ENCODE measurements around the gene L3MBTL4.
A peak's percentile ranks its signal among the peaks of the same experiment; 100 is the strongest.

The L3MBTL4 gene

DNA sequence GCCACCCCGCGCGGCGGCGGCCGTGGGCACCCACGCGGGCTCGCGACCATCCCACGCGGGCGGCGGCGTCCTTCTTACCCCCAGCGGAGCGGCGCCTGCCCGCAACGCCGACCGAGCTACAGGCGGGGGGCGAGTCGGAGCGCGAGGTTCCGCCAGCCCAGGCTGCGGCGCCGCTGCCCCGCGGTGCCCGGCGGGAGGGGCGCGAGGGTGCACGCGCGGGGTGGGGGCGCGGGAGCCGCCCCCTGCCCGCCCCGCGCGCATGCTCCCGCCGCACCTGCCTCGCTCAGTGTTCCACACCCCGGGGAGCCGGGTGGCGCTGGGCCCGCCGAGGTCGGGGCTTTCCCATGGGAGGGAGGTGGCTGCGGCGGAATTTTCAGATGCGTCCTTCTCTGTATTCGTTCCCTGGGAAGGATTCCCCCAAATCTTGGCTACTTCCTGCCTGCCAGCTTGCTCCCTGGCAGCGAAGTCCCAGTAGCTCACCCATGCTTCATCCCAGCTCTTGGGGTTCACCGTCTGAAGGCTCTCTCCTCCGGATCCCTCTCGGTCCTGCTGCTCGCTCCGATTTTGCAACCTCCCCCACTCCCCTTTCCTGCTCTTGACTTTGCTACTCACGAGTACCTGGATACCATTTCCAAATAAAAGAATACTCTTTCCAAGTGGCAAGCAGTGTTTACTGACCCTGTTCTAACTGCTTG is at the start of gene L3MBTL4:
L3MBTL4 (minus strand) TSS at position 189 of the 695 bp plus-strand sequence. CDS start 103,286 bp downstream, outside the sequence.
- peak within 1 kb of the TSS; percentile 85 for H3K4me3 Mint-ChIP-seq
- no peaks in the 10 kb centered on the region for H3K9me3 Mint-ChIP-seq
- H3K27me3 Mint-ChIP-seq = peaks cover 14% of the 10 kb centered on the region
- H3K4me1 Mint-ChIP-seq (ENCODE audit: low read depth) = peaks cover 27% of the 10 kb centered on the region
- intact Hi-C loops (cut with micrococcal nuclease) = loop anchor here (5.0 kb wide), 1 partner anchor 98 kb away; no protein-coding TSS in a partner anchor
- H3K27ac Mint-ChIP-seq = peak within 1 kb of the TSS; percentile 80
- peaks cover 11% of the 10 kb centered on the region for H3K36me3 Mint-ChIP-seq (ENCODE audit: low read depth)

GRCh38 chr18:6452194-6452593 is 37.5 kb upstream of the L3MBTL4 start:
- H3K4me1 Mint-ChIP-seq (ENCODE audit: low read depth) = no peaks in the 10 kb centered on the region
- H3K4me3 Mint-ChIP-seq = no peak overlapping the region
- H3K27ac Mint-ChIP-seq = no peak overlapping the region
- H3K36me3 Mint-ChIP-seq (ENCODE audit: low read depth) = no peaks in the 10 kb centered on the region
- H3K27me3 Mint-ChIP-seq = no peaks in the 10 kb centered on the region
- H3K9me3 Mint-ChIP-seq = no peaks in the 10 kb centered on the region
- intact Hi-C loops (cut with micrococcal nuclease) = no loop called here

GRCh38 chr18:6449213-6449612 is 34.5 kb upstream of the L3MBTL4 start:
- no peak overlapping the region for H3K27ac Mint-ChIP-seq
- H3K4me1 Mint-ChIP-seq (ENCODE audit: low read depth) = no peaks in the 10 kb centered on the region
- no peaks in the 10 kb centered on the region for H3K36me3 Mint-ChIP-seq (ENCODE audit: low read depth)
- intact Hi-C loops (cut with micrococcal nuclease) = no loop called here
- no peaks in the 10 kb centered on the region for H3K9me3 Mint-ChIP-seq
- H3K27me3 Mint-ChIP-seq = no peaks in the 10 kb centered on the region
- H3K4me3 Mint-ChIP-seq = no peak overlapping the region

- intact Hi-C loops (cut with micrococcal nuclease) = no loop called here
- no peaks in the 10 kb centered on the region for H3K4me1 Mint-ChIP-seq (ENCODE audit: low read depth)
- H3K4me3 Mint-ChIP-seq = no peak overlapping the region
- H3K9me3 Mint-ChIP-seq = no peaks in the 10 kb centered on the region
- no peak overlapping the region for H3K27ac Mint-ChIP-seq
- H3K36me3 Mint-ChIP-seq (ENCODE audit: low read depth) = no peaks in the 10 kb centered on the region
- no peaks in the 10 kb centered on the region for H3K27me3 Mint-ChIP-seq
These were observed 29.9 kb upstream of the L3MBTL4 start for GRCh38 chr18:6444466-6445228.

DNA sequence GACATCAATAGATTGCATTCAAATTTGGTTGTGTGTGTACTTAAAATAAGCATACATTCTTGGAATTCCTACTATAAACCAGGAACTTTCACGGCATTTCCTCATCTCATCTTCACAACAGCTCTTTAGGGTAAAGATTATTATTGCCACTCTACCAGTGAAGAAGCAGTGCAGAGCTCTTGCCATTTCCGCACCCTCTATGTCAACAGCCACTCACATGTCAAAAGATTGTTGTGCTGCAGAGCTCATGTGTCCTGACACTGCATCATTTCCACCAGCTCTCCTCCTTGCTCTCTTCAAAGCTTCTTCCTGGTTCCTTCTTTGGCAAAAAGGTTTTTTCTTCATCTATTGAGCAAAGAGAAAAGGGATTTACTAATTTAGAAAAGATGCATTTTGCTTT is 26.5 kb upstream of the L3MBTL4 start:
- Mint-ChIP-seq H3K36me3 (ENCODE audit: low read depth) (no peaks in the 10 kb centered on the region), H3K27ac (no peak overlapping the region), H3K4me3 (no peak overlapping the region), H3K27me3 (peaks cover 1% of the 10 kb centered on the region), H3K4me1 (ENCODE audit: low read depth) (no peaks in the 10 kb centered on the region), H3K9me3 (no peaks in the 10 kb centered on the region)
- intact Hi-C loops (cut with micrococcal nuclease) = no loop called here

DNA sequence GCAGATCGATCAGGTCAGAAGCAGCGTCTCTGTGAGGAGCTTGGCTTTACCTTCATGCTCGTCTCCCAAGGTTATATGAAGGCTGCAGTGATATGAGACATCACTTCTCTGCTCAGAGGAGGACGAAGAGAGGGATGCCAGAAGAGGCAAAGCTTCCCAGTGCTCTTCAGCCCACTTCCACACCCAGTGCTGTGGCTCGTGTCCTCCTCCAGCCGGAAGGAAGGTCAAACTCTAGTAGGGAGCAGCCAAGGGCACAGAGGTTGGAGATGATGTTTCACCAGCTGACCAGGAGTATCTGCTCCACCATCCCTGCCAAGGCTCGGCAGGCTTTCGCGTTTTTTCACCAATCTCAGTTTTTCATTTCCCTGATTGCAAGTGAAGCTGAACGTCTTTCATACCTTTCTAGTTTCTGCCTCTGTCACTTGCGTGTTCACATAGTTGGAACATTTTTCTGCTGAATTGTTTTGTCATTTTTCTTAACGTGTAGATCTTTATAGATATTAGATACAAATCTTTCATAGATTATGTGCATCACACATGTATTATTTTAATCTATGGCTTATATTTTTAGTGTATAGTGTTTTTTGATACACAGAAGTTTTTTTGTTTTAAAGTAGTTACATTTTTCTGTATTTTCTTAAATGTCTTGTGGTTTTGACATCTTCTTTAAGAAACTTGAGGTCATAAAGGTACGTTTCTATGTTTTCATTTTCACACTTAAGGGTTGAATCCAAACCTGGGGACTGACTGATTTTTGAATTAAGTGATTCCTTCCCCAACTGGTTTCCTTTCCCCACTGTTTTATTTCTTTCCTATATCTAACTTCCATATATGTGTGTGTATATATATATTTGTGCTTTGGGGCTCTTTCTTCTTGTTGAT is 23.5 kb upstream of the L3MBTL4 start:
- H3K4me3 Mint-ChIP-seq = no peak overlapping the region
- H3K36me3 Mint-ChIP-seq (ENCODE audit: low read depth) = no peaks in the 10 kb centered on the region
- H3K9me3 Mint-ChIP-seq = no peaks in the 10 kb centered on the region
- H3K27ac Mint-ChIP-seq = no peak overlapping the region
- H3K4me1 Mint-ChIP-seq (ENCODE audit: low read depth) = no peaks in the 10 kb centered on the region
- peaks cover 1% of the 10 kb centered on the region for H3K27me3 Mint-ChIP-seq
- intact Hi-C loops (cut with micrococcal nuclease) = no loop called here

DNA sequence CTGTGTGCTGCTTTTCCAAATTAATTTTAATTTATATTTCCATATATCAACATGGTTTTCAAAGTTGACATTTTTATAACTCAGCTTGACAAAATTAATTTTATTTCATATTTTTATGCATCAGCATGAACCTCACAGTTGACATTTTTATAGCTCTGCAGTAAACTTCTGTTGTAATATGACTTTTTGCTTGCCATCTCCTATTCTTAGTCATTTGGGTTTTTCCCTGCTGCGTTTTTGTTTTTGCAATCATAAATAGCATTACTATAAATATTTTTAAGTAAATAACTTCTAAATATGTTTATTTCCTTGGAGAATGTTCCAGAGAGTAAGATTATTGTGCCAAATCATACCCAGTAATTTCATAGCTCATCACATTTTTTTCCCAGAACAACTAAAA is 21.0 kb upstream of the L3MBTL4 start:
- Mint-ChIP-seq H3K36me3 (ENCODE audit: low read depth) (no peaks in the 10 kb centered on the region), H3K4me3 (no peak overlapping the region), H3K27ac (no peak overlapping the region), H3K9me3 (no peaks in the 10 kb centered on the region), H3K4me1 (ENCODE audit: low read depth) (no peaks in the 10 kb centered on the region), H3K27me3 (peaks cover 1% of the 10 kb centered on the region)
- intact Hi-C loops (cut with micrococcal nuclease) = no loop called here

DNA sequence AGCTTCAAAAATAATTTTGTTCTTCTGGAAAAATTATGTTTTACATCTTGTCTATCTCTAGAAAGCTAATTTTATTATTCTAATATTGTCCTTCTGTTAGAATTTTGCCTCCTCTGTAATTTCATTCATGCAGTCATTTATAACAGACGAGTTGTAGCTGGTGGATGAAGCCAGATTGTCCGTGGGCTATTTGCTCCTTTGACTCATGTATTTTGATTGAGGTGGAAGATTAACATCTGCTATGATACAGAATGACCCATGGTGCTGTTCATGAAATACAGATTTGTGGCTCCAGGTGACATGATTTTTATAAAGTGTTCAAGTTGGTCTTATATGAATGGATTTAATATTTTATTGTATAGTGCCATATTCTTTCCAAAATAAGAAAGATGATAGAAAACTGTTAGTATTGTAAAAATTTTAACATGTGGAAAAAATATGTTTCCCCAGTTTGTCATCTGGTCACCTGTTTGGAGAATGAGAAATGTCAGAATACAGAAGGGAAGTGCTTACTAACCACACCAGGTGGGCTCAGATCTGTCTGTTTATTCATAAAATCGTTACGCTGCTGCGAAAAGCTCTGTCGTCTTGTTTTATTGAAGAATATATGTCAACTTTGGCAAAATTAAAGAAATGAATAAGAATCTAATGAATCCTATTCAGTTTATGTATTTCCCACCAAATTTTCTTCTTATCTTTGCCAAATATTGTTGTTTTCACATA is 20.4 kb upstream of the L3MBTL4 start:
- intact Hi-C loops (cut with micrococcal nuclease) = no loop called here
- no peak overlapping the region for H3K27ac Mint-ChIP-seq
- peaks cover 1% of the 10 kb centered on the region for H3K27me3 Mint-ChIP-seq
- H3K9me3 Mint-ChIP-seq = no peaks in the 10 kb centered on the region
- no peaks in the 10 kb centered on the region for H3K36me3 Mint-ChIP-seq (ENCODE audit: low read depth)
- H3K4me3 Mint-ChIP-seq = no peak overlapping the region
- no peaks in the 10 kb centered on the region for H3K4me1 Mint-ChIP-seq (ENCODE audit: low read depth)

- intact Hi-C loops (cut with micrococcal nuclease) = no loop called here
- no peaks in the 10 kb centered on the region for H3K4me1 Mint-ChIP-seq (ENCODE audit: low read depth)
- H3K27ac Mint-ChIP-seq = no peak overlapping the region
- H3K36me3 Mint-ChIP-seq (ENCODE audit: low read depth) = no peaks in the 10 kb centered on the region
- peaks cover 1% of the 10 kb centered on the region for H3K27me3 Mint-ChIP-seq
- H3K4me3 Mint-ChIP-seq = no peak overlapping the region
- no peaks in the 10 kb centered on the region for H3K9me3 Mint-ChIP-seq
These were observed 19.8 kb upstream of the L3MBTL4 start for GRCh38 chr18:6434481-6434880.

GRCh38 chr18:6431659-6432318 is 17.1 kb upstream of the L3MBTL4 start:
- no peak overlapping the region for H3K4me3 Mint-ChIP-seq
- H3K9me3 Mint-ChIP-seq = no peaks in the 10 kb centered on the region
- intact Hi-C loops (cut with micrococcal nuclease) = no loop called here
- no peaks in the 10 kb centered on the region for H3K36me3 Mint-ChIP-seq (ENCODE audit: low read depth)
- H3K27me3 Mint-ChIP-seq = no peaks in the 10 kb centered on the region
- no peak overlapping the region for H3K27ac Mint-ChIP-seq
- no peaks in the 10 kb centered on the region for H3K4me1 Mint-ChIP-seq (ENCODE audit: low read depth)

DNA sequence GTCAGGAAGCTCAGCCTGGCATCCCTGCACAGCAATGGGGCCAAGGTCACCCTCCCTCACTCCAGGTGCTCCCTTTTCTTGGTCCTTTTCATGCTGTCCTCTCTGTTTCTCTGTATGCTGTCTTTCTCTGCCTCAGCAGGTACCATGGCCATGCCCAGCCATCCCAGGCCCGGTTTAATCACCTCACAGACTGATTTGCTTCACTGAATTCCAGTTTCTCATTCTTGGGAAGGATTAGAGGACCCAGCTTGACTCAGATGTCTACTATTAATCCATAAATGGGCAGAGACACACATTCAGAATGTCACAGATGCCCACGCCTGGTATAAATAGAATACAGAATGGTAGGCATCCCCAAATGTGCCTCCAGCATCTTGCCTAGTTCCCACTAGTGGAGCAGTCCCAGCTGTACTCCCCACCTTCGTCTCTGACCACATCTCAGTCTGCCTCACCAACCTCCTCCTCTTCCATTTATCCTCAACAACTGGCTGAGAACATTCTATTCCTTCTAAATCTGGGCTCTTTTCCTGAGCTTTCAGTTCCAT is 14.2 kb upstream of the L3MBTL4 start:
- Mint-ChIP-seq H3K27ac (no peak overlapping the region), H3K36me3 (ENCODE audit: low read depth) (no peaks in the 10 kb centered on the region), H3K27me3 (no peaks in the 10 kb centered on the region), H3K4me1 (ENCODE audit: low read depth) (no peaks in the 10 kb centered on the region), H3K4me3 (no peak overlapping the region), H3K9me3 (no peaks in the 10 kb centered on the region)
- intact Hi-C loops (cut with micrococcal nuclease) = no loop called here

DNA sequence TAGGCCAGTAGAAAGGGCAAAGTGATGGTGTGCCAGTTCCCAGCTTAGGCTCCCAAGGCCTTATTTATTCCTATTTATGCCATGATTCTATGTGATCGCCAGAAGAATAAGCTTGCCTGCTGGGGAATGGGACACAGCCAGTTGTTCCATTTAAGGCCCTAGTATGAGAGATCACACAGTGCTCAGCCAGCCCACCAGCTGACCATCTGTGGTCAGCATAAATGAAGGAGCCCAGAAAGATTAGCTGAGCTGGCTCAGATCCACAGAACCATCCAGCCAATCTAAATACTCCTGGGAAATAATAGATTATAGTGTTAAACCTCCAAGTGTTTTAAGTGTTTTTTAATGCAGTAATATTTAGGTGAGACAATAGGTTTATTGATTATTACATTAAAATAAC is 12.6 kb upstream of the L3MBTL4 start:
- H3K36me3 Mint-ChIP-seq (ENCODE audit: low read depth) = no peaks in the 10 kb centered on the region
- H3K9me3 Mint-ChIP-seq = no peaks in the 10 kb centered on the region
- intact Hi-C loops (cut with micrococcal nuclease) = no loop called here
- no peak overlapping the region for H3K4me3 Mint-ChIP-seq
- no peak overlapping the region for H3K27ac Mint-ChIP-seq
- no peaks in the 10 kb centered on the region for H3K4me1 Mint-ChIP-seq (ENCODE audit: low read depth)
- H3K27me3 Mint-ChIP-seq = no peaks in the 10 kb centered on the region

DNA sequence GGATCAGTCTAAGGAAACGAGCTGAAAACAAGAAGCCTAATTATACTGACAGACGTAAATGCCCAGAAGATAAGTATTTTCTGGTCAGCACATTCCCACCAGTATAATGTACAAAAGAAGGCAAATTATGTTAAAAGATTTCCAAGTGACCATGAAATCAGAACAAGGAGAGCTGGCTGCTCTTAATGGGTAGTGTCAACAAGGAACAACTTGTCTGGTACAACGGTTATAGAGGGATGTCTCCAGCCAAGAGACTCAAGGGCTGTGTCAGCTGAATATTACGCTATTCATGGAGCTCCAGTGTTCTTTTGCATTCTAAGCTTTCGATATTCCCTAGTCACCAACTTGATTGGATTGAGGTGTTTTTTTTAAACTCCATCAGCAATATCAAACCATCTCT is 8.6 kb upstream of the L3MBTL4 start:
- Mint-ChIP-seq H3K9me3 (no peaks in the 10 kb centered on the region), H3K4me3 (no peak overlapping the region), H3K4me1 (ENCODE audit: low read depth) (no peaks in the 10 kb centered on the region), H3K27ac (no peak overlapping the region), H3K27me3 (no peaks in the 10 kb centered on the region), H3K36me3 (ENCODE audit: low read depth) (no peaks in the 10 kb centered on the region)
- intact Hi-C loops (cut with micrococcal nuclease) = no loop called here
